ENCODE results near the gene CCL14.

The CCL14 gene

DNA sequence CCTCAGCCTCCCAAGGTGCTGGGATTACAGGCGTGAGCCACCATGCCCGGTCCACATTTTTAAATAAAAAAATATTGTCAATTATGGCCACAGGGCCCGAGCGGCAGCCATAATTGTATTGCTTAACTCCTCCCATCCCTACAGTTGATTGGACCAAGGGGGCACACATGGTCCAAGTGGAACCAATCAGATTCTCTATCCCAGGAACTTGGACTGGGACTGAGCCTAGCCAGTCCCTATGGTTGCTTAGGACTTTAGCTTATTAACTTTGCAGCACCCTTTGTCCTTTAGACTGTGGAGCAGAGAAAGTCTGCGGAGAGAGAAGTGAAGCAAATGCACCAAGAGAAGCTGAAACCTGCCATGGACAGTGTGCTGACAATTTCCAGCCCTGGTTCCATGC lies 50.5 kb downstream of the CCL14 start:
- no peak for DNase-seq

DNA sequence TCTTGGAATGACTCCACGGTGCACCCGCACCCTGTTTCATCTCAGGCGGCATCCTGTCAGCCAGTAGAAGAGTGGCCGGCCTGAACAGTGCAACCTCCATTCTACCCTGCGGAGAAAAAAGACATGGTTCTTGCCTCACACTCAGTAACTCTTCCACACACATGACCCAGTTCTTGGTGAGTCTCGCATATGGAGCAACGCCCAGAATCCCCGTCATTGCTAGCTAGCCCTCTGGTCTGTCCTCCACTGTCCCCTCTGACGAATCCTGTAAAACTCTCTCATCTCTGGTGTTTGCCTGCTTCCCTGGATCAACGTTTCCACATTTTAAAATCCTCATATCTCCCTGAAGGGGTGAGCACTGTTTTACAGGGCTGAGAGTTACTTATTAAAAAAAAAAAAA lies 51.8 kb downstream of the CCL14 start:
- DNase-seq, result no peak

Measured in NCI-H2171 (cell line).